WTC11 (cell line): Measurements from ENCODE around the gene GLA.

Experiments
- ATF2 ChIP-seq: sonication (generic); formaldehyde crosslinking; IDR thresholded peaks from 2 replicates; pipeline ENCODE4 v1.8.1; 2022; ENCODE audit warnings: low read depth, missing genetic modification reagents, borderline replicate concordance
- ATF3 ChIP-seq: sonication (generic); formaldehyde crosslinking; conservative IDR thresholded peaks from 2 replicates; pipeline ENCODE4 v1.8.1; 2022; ENCODE audit warnings: mild to moderate bottlenecking, missing genetic modification reagents
- CTCF ChIP-seq: fragments of 200-600 bp; IDR thresholded peaks from 2 replicates; pipeline ENCODE4 v1.8.0; 2022; ENCODE audit warnings: antibody characterized with exemption
- ESRRA ChIP-seq: sonication (generic); formaldehyde crosslinking; IDR thresholded peaks from 2 replicates; pipeline ENCODE4 v1.8.1; 2022; ENCODE audit warnings: mild to moderate bottlenecking, missing genetic modification reagents, borderline replicate concordance
- FOXK1 ChIP-seq: sonication (generic); formaldehyde crosslinking; IDR thresholded peaks from 2 replicates; pipeline ENCODE4 v1.8.0; 2022; ENCODE audit warnings: mild to moderate bottlenecking, moderate library complexity, missing genetic modification reagents
- HMGXB4 ChIP-seq: sonication (generic); formaldehyde crosslinking; IDR thresholded peaks from 2 replicates; pipeline ENCODE4 v1.8.1; 2023; ENCODE audit warnings: mild to moderate bottlenecking, moderate library complexity, missing genetic modification reagents
- IRF1 ChIP-seq: sonication (generic); formaldehyde crosslinking; IDR thresholded peaks from 2 replicates; pipeline ENCODE4 v1.8.0; 2023; ENCODE audit warnings: missing genetic modification reagents
- MYBL2 ChIP-seq: sonication (generic); formaldehyde crosslinking; IDR thresholded peaks from 2 replicates; pipeline ENCODE4 v1.8.1; 2023; ENCODE audit warnings: mild to moderate bottlenecking, moderate library complexity, missing genetic modification reagents
- NFATC4 ChIP-seq: fragments of 250-450 bp; sonication (Bioruptor Pico); IDR thresholded peaks from 2 replicates; pipeline ENCODE4 v1.9.0; 2021; ENCODE audit warnings: mild to moderate bottlenecking
- SMAD4 ChIP-seq: sonication (generic); formaldehyde crosslinking; IDR thresholded peaks from 2 replicates; pipeline ENCODE4 v1.8.0; 2022; ENCODE audit warnings: mild to moderate bottlenecking, missing genetic modification reagents
- SP1 ChIP-seq: sonication (generic); formaldehyde crosslinking; conservative IDR thresholded peaks from 2 replicates; pipeline ENCODE4 v1.8.1; 2022; ENCODE audit warnings: missing genetic modification reagents
- TEAD4 ChIP-seq: sonication (generic); formaldehyde crosslinking; IDR thresholded peaks from 2 replicates; pipeline ENCODE4 v1.8.0; 2022; ENCODE audit warnings: mild to moderate bottlenecking, missing genetic modification reagents
- ZNF232 ChIP-seq: sonication (generic); formaldehyde crosslinking; IDR thresholded peaks from 2 replicates; pipeline ENCODE4 v1.8.0; 2022; ENCODE audit warnings: mild to moderate bottlenecking, missing genetic modification reagents
- ZNF512 ChIP-seq: sonication (generic); formaldehyde crosslinking; IDR thresholded peaks from 2 replicates; pipeline ENCODE4 v1.8.1; 2022; ENCODE audit warnings: missing genetic modification reagents, borderline replicate concordance

GRCh38 chrX:101385795-101386541 is 21.8 kb downstream of the GLA start, which contains the start of gene BTK:
- TF ChIP-seq ATF2 (CRISPR knock-in tag) = no peak
- no peak for TF ChIP-seq CTCF
- TF ChIP-seq ATF3 (CRISPR knock-in tag) = no peak
- no peak for TF ChIP-seq HMGXB4 (CRISPR knock-in tag)
- no peak for TF ChIP-seq IRF1 (CRISPR knock-in tag)
- TF ChIP-seq TEAD4 = no peak
- TF ChIP-seq ZNF512 (CRISPR knock-in tag) = no peak
- no peak for TF ChIP-seq SMAD4 (CRISPR knock-in tag)
- TF ChIP-seq MYBL2 = no peak
- no peak for TF ChIP-seq ESRRA (CRISPR knock-in tag)
- TF ChIP-seq ZNF232 = no peak
- TF ChIP-seq NFATC4 (CRISPR knock-in tag) = no peak
- TF ChIP-seq SP1 (CRISPR knock-in tag) = no peak
- TF ChIP-seq FOXK1 = no peak
